C4-2B (cell line): ENCODE measurements around the gene KIR3DL1.

Source experiments
- ZFX ChIP-seq: fragments of 450-650 bp; IDR thresholded peaks from 2 replicates; pipeline ENCODE4 v1.6.1; 2017
- TF ChIP-seq, protein P1 (sequence below): fragments of 450-650 bp; conservative IDR thresholded peaks from 2 replicates; pipeline ENCODE4 v1.5.1; 2017; ENCODE audit warnings: mild to moderate bottlenecking

- TF ChIP-seq, protein P1, sequence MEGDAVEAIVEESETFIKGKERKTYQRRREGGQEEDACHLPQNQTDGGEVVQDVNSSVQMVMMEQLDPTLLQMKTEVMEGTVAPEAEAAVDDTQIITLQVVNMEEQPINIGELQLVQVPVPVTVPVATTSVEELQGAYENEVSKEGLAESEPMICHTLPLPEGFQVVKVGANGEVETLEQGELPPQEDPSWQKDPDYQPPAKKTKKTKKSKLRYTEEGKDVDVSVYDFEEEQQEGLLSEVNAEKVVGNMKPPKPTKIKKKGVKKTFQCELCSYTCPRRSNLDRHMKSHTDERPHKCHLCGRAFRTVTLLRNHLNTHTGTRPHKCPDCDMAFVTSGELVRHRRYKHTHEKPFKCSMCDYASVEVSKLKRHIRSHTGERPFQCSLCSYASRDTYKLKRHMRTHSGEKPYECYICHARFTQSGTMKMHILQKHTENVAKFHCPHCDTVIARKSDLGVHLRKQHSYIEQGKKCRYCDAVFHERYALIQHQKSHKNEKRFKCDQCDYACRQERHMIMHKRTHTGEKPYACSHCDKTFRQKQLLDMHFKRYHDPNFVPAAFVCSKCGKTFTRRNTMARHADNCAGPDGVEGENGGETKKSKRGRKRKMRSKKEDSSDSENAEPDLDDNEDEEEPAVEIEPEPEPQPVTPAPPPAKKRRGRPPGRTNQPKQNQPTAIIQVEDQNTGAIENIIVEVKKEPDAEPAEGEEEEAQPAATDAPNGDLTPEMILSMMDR = no peak
- TF ChIP-seq ZFX = no peak
Observed at GRCh38 chr19:54803410-54803809, 12.9 kb upstream of the KIR3DL1 start, which contains the start of gene KIR2DL4.
